HG02852 (cell line): ENCODE data around the gene SPEG.

Experiments
- ATAC-seq: cut with Tn5 transposase; IDR thresholded peaks from one replicate; pipeline ENCODE4 v1.9.1; 2021; ENCODE audit warnings: mild to moderate bottlenecking, moderate library complexity; ENCODE audit not compliant: unreplicated experiment

SPEG gene

DNA sequence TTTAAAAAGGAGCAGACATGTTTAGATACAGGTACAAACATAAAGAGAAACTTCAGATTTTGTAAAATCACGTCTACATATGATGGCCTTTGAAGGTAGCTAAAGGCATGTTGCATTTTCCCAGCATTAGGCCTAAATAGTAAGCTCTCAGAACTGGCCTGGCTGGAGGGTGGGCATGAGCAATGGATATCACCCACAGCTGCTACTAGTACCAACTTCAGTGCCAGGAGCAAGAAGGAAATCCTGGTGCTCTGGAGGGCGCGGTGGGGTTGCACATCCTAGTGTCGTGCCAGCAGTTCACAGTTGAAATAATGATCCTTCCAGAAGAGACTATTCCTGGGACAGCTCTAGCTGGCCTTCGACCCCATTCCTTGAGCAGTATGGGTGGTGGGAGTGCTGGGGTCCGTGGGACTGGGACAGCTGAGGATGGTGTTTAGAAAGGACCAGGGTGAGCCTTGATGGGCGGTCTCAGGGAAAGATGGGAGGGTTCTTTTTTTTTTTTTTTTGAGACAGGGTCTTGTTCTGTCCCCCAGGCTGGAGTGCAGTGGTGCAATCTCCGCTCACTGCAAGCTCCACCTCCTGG is 11.6 kb upstream of the SPEG start:
- no peak for ATAC-seq

DNA sequence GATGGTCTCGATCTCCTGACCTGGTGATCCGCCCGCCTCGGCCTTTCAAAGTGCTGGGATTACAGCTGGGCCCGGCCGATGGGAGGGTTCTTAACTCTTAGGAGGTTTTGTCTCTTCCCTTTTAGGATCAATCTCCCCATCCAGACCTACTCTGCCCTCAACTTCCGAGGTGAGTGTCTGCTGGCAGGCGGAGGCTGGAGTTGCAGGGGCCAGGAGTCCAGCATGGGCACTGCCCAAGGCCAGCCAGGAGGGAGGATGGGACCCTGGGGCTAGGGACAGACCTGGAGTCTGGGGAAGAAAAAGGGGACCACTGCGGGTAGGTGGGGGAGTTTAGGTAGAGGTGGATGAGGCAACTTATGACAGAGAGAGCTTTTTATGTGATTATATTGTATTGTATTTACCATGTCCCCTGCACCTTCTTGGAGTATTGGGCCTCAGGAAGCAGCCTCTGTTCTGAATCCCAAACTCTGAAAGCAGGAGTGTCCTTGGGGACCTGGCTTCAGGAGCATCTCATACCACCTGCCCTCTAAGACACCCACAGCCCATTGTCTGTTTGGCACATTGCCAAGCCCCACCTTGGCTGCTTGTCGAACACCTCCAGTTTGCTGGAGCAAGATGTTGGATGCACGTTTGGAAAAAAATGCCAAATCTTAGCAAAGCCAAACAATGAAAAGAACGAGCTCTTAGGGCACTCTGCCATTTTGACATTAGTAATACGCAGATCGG is 10.8 kb upstream of the SPEG start:
- no peak for ATAC-seq

DNA sequence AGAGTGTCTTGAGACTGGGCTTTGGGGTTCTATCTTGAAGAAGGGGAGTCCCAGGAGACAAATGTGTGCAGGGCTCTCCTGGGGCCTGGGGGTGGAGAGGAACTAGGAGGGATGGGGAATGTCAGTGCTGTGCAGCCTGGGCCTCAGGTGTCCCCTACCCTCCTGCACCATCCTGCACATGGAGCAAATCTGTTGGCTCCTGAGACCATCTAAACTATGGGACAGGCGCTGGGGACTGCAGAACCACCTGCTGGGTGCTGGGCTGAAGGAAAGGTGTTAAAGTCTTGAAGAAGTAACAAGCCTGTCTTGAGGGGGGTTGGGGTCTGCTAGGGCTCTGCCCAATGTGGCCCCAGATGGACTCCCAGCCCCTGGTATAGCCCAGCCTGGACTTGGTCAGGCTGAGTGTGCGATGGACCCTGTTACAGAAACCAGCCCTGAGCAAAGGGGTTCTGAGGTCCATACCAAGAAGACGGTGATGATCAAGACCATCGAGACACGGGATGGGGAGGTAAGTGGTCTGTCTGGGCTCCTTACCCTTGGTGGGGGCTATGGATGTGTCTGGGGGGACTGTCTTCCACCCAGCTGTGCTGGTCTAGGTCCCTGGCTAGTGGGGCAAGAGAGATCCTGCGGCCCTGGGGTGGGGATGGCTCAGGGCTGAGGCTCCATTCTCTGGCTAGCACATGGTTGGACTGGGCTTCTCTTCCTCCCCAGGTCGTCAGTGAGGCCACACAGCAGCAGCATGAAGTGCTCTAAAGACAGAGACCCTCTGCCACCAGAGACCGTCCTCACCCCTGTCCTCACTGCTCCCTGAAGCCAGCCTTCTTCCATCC is 9.2 kb upstream of the SPEG start:
- no peak for ATAC-seq

DNA sequence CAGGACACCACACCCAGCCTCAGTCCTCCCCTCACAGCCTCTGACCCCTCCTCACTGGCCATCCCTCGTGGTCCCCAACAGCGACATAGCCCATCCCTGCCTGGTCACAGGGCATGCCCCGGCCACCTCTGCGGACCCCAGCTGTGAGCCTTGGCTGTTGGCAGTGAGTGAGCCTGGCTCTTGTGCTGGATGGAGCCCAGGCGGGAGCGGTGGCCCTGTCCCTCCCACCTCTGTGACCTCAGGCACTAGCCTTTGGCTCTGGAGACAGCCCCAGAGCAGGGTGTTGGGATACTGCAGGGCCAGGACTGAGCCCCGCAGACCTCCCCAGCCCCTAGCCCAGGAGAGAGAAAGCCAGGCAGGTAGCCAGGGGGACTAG is 8.6 kb upstream of the SPEG start:
- no peak for ATAC-seq

DNA sequence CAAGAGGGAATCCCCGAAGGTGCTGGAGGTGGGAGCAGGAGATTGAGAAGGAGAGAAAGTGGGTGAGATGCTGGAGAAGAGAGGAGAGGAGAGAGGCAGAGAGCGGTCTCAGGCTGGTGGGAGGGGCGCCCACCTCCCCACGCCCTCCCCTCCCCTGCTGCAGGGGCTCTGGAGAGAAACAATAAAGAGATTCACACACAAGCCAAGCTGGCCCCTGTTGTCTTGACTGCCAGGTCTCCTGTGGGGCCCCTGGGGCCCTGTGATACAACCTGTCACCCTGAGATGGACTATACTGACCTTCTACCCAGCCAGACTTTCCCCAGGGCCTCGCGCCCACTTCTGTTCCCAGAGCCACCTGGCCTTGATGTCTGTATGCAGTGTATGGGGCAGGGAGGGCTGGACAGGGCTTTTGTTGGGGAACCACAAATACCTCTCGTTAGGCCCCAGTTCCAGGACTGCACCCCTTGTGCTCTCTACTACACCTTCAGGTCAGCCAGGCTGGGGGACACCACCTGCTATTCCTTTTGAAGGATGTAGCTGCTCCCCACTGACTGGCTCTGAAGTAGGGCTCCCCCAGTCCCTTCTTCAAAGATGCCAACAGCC is 8.0 kb upstream of the SPEG start:
- no peak for ATAC-seq

DNA sequence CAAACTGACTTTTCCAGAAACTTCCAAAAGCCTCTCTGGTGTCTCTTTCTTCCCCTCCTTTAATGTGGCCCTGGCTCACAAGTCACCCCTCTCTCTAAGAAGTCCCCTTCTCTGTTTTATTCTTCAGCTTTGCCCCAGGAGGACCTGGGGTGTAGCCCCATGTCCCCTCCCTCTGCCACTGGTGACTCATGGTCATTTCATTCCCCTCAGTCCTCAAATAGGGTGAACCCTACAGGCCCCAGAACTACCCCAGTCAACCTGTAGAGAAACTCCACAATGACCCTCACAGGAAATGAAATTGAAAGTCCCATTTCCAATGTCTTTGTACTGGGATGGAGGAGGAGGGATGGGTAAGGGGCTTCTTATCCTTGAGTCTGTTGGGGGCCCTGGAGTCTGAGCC is 6.2 kb upstream of the SPEG start:
- ATAC-seq: no peak

DNA sequence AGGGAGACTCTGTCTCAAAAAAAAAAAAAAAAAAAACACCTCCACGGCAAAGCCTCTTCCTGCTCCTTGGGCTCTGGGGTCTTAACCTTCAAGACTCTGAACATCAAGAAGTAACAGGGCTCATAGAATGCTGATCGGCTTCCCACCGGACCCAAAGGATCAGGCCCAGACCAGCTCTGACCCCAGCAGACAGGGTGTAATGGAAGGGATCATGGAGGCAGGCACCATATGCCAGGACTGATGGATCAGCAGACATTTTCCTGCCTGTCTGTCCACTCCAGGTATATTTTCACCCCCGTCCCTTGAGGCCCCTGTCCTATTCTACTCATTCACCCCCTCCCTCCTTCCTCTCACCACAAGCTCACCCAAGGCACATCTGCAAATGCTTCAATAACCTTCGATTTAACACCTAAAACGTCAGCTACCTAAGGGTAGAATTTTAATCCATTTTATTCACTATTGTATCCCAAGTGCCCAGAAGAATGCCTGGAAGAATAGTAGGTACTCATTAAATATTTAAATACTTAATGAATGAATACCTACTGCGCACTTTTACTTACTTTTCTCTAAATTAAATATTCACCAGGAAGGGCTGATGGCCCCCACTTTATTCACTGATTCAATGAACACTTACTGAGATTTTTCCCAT is 4.6 kb upstream of the SPEG start:
- no peak for ATAC-seq

DNA sequence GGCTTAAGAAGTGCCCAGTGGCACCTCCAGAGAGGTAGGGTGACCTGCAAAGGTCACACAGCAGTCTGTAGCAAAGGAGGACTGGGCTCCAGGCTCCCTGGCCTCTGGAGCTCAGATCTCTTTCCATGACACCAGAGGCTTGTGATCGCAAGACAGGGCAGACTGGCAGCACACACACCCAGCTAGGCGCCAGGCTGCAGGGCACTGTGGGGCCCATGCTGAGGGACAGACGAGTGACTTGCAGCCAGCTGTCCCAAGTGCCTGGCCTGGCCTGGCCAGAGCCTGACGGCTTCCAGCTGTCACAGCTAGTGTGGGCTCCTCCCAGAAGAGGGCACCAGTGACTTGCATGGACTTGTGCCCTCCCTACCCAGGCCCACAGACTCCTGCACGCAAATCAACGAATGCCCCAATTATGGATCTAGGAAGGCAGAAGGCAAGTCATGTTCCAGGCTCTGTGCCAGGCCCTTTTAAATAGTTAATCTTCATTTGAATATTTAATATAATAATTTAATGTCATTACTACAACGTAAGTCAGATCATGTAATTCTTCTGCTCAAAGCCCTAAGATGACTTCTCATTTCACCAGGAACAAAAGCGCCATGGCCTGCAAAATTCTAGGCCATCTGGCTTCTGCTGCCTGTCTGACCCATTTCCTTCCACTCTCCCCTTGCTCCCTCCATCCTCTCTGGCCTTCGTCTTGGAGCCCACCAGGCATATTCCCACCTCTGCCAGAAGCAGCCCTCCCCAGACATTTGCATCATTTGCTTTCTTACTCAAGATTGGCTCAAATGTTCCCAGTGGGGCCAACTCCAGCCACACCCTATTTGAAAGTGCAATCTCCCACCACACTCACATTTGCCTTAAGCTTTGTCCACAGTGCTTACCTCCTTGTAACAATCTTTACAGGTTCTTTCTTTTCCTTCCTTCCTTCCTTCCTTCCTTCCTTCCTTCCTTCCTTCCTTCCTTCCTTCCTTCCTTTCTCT is 3.7 kb upstream of the SPEG start:
- ATAC-seq: no peak

DNA sequence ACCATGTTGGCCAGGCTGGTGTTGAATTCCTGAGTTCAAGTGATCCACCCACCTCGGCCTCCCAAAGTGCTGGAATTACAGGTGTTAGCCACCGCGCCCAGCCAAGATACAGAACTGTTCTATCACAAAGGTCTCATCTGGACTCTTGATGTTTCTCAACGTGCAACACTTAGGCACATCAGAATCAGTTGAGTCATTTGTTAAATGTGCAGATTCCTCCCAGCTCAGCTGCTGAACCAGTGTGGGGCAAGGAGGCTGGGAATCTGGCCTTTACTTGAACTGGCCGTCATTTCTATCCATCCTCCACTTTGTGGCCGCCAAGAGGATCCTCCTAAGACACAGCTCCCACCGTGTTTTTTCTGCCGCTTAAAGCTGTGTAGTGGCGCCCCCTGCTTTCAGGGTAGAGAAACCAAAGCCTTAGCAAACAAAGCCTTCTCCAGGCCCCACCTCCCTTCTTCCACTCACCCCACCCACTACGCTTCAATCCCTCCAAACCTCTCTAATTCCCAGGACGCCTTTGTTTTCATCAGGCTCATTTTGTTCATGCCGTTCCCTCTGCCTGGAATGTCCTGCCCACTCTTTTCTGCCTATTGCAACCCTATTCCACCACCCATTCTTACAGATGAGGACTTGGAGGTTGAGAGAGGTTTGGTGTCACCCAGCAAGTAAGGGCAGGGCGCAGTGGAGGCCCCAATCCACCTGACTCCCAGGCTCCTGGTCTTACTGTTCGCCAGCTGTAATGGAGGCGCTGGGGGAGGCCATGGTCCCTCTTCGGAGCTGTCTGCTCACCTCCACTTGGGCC is 776 bp upstream of the SPEG start:
- ATAC-seq: no peak

DNA sequence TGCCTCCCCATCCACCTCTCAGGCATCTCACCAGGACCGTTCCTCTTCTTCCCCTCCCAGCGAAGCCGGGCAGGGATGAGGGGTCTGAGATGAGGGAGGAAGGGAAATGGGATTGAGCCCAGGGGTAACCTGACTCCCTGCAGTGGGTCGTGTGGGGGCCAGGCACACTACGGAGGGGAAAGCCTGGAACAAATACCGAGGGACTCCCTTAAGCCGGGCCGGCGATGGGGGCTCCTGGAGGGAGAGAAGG is 250 bp upstream of the SPEG start:
- no peak for ATAC-seq

DNA sequence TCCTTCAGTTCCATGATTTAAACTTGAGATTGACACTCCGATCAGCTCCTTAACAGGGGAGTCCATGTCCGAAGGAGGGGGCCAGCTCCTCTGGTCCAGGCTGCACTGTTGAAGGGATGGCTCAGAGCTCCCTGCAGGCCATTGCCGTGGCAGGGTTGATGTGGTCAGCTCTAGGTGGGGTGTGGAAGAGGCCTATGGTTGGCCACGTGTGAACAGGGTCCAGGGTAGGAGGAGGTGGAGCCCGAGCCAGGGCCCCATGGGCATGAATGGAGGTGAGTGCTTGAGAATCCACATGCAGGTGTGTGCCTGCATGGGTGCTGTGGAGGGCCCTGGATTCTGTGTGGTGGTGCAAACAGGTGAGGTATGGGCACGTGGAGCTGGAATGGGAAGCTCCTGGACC is 1.1 kb downstream of the SPEG start:
- ATAC-seq: no peak

DNA sequence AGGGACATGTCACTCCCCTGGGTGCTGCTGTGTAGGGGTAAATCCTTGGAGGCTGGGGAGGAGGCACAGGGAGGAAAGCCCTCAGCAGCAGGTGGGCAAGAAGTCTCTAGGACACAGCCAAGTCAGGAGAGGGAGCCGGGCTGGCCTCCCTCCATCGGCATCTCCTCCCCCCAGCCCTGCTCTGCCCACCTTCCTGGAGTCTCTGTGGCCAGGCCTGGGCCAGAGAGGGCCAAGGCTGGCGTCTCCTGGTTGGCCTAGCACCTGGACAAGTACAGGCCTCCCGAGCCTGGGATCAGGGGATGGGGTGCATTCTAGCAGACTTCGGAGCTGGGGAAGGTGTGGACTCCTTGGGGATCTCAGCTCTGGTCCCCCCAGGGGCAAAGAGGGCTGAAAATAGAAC is 1.8 kb downstream of the SPEG start:
- no peak for ATAC-seq

DNA sequence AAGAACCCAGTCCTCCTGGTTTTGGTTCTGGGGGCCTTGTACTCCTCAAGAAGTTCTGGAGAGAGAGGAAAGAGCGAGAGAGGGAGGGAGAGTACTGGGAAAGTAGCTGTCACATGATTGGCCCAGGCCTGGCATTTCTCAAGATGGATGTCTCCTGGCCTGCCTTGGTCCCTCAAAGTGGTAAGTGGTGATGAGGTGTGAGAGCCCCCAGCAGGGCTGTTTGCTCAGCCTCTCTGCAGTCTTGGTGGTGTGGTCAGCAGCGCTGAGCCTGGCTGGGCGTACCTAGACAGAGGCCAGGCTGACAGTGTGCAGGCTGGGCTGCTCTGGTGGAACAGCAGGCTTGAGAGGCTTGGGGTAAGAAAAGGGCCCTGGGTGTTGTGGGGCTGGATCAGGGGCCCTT is 2.5 kb downstream of the SPEG start:
- no peak for ATAC-seq

DNA sequence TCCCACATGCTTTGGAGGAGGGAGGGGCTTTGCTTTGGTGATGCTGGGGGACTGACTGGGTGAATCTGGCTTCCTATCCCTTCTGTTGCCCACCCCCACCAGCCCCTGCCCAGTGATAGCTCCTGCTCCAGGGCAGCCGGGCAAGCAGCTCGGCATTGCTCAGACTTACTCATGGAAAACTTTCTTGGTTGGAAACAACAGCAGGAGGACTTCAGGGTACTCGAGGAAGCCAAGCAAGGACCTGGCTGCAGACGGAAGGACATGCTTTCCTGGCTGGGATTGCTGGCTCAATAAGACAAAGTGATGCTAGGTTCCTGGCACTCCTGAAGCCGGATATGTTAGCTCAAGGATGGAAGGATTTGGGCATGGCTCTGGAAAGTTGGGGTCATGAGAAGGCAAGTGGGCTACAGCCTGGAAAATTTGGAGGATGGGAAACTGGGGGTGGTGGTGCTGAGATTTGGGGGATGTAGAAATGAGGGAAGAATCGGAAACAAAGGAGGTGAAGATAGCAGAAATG is 3.1 kb downstream of the SPEG start:
- ATAC-seq: no peak

DNA sequence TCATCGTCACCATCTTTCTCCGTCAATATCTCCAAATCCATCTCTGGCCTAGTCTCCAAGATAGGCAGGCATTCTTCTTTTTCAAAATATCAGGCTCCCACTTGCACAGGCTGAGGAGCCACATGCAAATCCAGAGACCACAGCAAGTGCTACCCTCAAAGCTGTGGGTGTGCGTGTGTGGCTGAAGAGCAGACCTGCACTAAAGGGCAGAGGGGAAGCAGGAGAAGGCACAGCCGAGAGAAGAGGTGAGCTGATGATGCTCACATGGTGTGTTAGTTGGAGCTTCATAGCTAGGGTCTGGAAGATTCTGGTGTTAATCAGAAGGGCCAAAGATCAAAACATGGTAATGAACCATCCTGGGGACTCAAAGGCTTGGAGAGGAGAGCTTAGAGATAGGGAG is 3.8 kb downstream of the SPEG start:
- no peak for ATAC-seq

DNA sequence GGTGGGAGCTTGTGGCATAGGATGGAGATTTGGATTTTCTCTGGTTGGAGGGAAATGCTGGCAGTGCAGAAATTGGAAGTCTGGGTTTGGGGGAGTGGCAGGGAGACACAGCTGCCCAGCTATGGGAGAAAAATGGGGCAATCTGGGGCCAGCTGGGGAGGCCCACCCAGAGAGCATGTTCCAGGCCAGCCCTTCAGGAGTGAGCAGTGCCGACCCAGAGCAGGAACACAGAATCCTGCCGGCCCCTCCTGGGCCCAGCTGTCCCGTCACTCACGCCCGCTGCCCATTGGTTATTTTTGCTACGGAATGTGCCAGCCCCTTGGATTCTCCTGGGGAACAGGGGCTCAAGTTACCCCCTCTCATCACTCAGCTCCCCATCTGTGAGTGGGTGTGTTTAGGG is 4.9 kb downstream of the SPEG start:
- ATAC-seq: no peak

DNA sequence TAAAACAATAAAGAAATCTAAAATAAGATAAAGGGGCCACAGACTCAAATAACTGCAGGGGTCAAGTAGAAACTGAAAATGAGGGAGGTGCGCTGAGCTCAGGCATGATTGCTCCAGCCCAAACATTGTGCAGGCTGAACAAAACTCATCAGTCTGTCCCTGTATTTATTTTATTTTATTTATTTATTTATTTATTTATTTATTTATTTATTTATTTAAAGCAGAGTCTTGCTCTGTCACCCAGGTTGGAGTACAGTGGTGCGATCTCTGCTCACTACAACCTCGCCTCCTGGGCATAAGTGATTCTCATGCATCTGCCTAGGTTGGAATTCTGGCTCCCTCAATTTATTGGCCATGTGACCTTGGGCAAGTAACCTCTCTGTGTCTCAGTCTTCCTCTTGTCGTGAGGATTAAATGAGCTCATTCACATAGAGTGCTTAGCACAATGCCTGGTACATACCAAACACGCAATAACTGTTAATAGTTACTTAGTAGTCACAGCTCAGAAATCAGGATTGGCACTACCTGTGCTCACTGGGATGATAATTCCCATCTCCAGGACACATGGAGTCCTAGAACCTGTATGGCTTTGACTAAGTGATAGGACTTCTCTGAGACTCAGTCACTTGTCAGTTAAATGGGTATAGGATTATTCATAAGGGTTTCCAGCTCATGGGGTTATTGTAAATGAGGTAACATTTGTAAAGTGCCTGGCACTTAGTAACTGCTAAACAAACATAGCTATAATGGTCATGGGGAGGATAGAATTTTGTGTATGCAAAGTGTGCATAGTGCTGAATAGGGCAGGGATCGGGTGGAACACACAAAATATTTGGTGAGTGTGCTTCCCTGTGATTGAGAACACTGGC is 6.0 kb downstream of the SPEG start:
- no peak for ATAC-seq

DNA sequence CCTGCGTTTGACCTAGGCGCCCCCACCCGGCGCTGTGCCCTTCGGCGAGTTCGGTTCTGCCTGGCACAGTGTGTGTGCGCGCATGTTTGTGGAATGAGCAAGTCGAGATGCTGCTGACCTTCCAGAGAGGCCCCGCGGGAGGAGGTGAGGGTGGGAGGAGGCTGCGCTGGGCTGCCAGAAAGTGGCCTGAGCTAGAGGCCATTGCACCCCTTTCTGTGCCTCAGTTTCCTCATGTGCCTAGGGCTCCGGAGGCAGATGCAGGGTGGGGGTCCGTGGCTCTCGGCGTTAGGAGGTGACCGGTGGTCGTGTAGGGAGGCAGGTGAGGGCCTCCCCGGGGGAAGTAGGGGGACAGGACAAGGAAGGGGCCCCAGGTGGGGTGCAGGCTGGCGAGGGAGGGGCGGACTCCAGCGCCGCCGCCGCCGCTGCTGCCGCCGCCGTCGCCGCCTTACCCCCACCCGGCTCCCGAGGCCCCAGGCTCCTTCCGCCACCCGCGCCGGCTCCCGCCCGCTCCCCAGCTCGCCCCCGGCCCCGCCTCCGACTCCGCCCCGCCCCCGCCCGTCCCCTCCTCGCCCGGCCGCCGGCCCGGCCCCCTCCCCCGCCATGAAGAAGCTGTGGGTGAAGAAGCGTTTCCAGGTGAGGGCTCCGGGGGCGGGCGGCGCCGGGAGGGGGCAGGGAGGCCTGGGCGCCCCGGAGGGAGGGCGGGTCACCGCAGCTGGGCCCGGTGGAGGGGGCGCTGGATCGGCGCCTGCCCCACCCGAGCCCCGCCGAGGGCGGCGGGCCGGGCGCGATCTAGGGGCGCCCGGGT is 7.0 kb downstream of the SPEG start:
- ATAC-seq: no peak
